Chondrocyte (in vitro differentiated cells): Measurements from ENCODE around the gene TBCB. TPM values are rescaled to one million over a fixed set of nuclear protein-coding genes. Genes with fewer than 3 reads are reported as not detected.

ENCODE experiments used
- DNase-seq: peaks from one replicate; pipeline ENCODE4 v3.0.0; 2021; ENCODE audit warnings: mixed read lengths, low spot score
- H3K27ac Mint-ChIP-seq: one replicate; pipeline ENCODE4 v1.8.0; 2021; ENCODE audit warnings: mild to moderate bottlenecking, moderate library complexity, mixed read lengths; ENCODE audit not compliant: unreplicated experiment
- H3K27me3 Mint-ChIP-seq: 2 replicates; pipeline ENCODE4 v1.8.0; 2021; ENCODE audit warnings: low read depth, mixed read lengths
- H3K36me3 Mint-ChIP-seq: 2 replicates; pipeline ENCODE4 v1.8.0; 2021; ENCODE audit warnings: low read depth, mixed read lengths
- H3K4me1 Mint-ChIP-seq: 2 replicates; pipeline ENCODE4 v1.8.0; 2021; ENCODE audit warnings: low read depth, mild to moderate bottlenecking, mixed read lengths
- H3K4me3 Mint-ChIP-seq: one replicate; pipeline ENCODE4 v1.8.0; 2021; ENCODE audit warnings: mild to moderate bottlenecking, moderate library complexity, mixed read lengths; ENCODE audit not compliant: unreplicated experiment
- H3K9me3 Mint-ChIP-seq: 2 replicates; pipeline ENCODE4 v1.8.0; 2021; ENCODE audit warnings: low read depth, mixed read lengths
- CTCF ChIP-seq: fragments of 200-600 bp; sonication (generic); IDR thresholded peaks from 2 replicates; pipeline ENCODE4 v1.5.0; 2021; ENCODE audit warnings: antibody characterized with exemption, mild to moderate bottlenecking, moderate library complexity
- total RNA-seq: library from RNA; stranded (reverse); gene quantifications from 3 replicates; pipeline ENCODE4 v1.2.1, GENCODE V29; 2021

The TBCB gene
- total RNA-seq, 1 donor from 2014 or later: 201 TPM

DNA sequence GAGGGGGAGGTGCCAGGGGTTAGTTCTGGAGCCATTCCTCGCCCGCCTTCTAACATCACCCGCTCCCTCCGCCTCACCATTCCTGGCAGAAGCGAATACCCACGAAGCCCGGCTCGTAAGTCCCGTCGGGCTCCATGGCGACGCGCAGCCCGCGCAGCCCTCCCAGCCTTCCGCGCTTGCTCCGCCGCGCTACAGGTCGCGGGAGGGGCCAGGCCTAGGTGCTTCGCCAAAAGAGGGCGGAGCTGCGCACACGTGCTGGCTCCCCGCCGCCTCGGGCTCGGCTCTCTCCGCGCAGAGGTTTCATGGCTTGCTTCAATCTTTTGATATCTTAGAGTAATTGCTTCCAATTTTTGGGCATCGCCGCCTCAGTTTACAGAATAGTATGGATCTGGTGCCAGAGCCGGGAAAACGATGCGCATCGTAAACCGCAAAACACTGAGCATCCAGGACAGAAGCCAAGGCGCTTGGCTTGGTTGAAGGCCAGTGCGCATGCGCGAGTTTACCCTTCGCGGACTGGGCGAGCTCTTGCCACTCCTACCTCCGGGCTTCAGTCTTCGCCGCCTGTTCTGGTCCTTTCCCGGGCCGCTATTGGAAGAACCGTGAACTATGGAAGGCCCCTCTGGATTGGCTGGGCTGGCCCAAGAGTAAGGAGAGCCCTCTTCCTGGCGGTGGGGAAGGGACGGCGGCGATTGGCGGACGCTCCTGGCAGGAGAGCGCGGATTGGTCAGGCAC, 381 bp upstream of the TBCB start, which contains the start of gene POLR2I:
TSS of gene POLR2I (minus strand) at position 155 of the 732 bp plus-strand sequence. CDS start at position 136, 19 bp downstream.
- Mint-ChIP-seq H3K4me3 (peak within 1 kb of the TSS; percentile 97), H3K27ac (peak within 1 kb of the TSS; percentile 94), H3K36me3 (peaks cover 18% of the 10 kb centered on the region), H3K27me3 (no peaks in the 10 kb centered on the region), H3K4me1 (peaks cover 34% of the 10 kb centered on the region), H3K9me3 (no peaks in the 10 kb centered on the region)
- peak; percentile 100 for DNase-seq
- no peak for TF ChIP-seq CTCF

DNA sequence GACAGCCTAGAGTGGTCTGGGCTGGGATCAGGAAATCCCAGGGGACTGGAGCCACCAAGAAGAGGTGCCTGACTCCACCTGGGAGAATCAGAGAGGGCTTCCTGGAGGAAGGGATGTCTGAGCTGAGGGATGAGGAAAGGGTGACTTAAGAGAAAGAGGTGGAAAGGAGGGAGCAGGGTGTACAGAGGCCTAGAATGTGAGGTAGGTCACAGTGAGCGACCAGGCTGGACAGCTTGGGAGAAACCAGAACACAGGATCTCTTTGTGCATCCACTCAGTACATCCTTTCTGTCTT, 1.0 kb downstream of the TBCB start:
- Mint-ChIP-seq H3K4me3 (peak overlapping the region; percentile 97), H3K27ac (peak overlapping the region; percentile 94), H3K36me3 (peaks cover 20% of the 10 kb centered on the region), H3K4me1 (peaks cover 39% of the 10 kb centered on the region), H3K27me3 (no peaks in the 10 kb centered on the region), H3K9me3 (no peaks in the 10 kb centered on the region)
- no peak for DNase-seq
- TF ChIP-seq CTCF: no peak

DNA sequence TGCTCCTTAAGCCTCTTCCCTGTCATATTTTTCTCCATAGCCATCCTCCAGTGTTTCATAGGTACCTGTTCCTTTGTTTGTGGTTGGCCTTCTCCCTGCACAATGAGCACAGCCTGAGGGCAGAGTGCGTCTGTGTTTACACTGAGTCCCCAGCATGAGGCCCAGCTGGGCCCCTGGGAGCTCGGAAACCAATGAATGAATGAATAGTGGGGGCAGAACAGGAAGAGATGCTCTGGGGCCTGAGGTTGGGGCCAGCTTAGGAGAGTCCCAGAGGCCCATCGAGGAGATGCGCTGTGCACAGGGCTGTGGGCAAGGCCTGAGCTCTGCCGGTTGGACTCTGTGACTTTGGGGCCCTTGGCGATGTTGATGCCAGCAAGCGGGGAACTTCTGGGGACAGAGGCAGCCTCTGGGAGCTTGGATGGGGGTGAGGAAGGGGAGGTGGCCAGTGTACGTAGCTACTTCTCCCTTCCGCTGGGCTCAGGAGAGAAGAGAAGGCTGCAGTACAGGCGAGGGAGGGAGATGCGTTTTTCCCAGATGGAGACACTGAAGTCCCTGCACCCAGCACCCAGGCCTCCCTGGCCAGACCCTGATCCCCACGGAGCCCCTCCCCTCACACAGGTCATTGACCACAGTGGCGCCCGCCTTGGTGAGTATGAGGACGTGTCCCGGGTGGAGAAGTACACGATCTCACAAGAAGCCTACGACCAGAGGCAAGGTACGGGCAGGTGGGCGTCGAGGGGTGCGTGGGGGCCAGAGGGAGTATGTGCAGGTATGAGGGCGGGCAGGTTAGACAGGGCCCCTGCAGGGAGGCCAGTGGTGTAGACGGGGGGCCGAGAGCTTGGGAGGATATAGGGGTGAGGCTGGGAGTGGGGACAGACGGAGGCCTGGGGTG, 5.1 kb downstream of the TBCB start:
- DNase-seq: no peak
- peak overlapping the region; percentile 6 for H3K27ac Mint-ChIP-seq
- no peak overlapping the region for H3K4me3 Mint-ChIP-seq
- no peak for TF ChIP-seq CTCF
- H3K27me3 Mint-ChIP-seq: no peaks in the 10 kb centered on the region
- no peaks in the 10 kb centered on the region for H3K9me3 Mint-ChIP-seq
- H3K36me3 Mint-ChIP-seq: peaks cover 27% of the 10 kb centered on the region
- peaks cover 24% of the 10 kb centered on the region for H3K4me1 Mint-ChIP-seq

DNA sequence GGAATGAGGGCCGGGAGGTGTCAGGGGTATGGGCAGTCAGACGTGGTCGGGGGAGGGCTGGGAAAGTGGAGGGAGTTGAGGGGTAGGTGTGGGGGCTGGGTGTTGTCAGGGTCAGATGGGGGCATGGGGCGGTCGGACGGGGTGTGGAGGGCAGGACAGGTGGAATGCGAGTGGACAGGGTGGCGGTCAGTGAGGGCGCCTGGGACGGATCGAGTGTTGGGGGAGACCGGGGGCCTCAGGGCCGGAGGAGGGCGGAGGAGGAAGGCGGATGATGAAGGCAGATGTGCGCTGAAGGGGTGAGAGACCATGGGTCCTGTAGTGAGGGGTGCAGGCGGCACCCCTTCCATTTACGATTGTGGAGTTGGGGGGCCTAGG, 5.7 kb downstream of the TBCB start:
- Mint-ChIP-seq H3K4me3 (no peak overlapping the region), H3K9me3 (no peaks in the 10 kb centered on the region), H3K36me3 (peaks cover 33% of the 10 kb centered on the region), H3K27me3 (no peaks in the 10 kb centered on the region), H3K4me1 (peaks cover 22% of the 10 kb centered on the region), H3K27ac (no peak overlapping the region)
- no peak for TF ChIP-seq CTCF
- DNase-seq: no peak

DNA sequence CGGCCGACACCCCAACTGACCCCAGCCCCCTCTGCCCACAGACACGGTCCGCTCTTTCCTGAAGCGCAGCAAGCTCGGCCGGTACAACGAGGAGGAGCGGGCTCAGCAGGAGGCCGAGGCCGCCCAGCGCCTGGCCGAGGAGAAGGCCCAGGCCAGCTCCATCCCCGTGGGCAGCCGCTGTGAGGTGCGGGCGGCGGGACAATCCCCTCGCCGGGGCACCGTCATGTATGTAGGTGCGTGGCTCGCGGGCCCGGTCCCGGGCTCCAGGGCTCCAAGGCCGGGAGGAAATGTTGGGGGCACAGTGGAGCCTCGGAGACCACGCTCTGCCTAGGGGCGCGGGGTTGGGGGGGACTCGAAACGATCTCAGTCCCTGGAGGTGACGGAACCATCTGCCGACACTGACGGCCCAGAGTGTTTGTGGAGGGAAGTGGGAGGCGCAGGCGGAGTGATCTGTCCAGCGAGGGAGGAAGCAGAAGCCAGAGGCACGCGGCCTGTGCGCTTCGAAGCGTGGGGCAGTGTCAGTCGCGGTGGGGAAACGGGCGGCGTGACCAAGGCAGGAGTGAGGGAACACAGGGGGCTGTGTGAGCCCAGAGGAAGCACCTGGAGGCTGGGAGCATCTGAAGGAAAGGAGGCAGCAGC, 6.3 kb downstream of the TBCB start:
- Mint-ChIP-seq H3K36me3 (peaks cover 30% of the 10 kb centered on the region), H3K27ac (peak overlapping the region; percentile 8), H3K9me3 (no peaks in the 10 kb centered on the region), H3K27me3 (no peaks in the 10 kb centered on the region), H3K4me3 (no peak overlapping the region), H3K4me1 (peaks cover 17% of the 10 kb centered on the region)
- DNase-seq: no peak
- TF ChIP-seq CTCF: no peak
